ENCODE results near the gene MAGI1. TPM values are rescaled to one million over a fixed set of nuclear protein-coding genes. Genes with fewer than 3 reads are reported as not detected.

MAGI1 gene
- polyA plus RNA-seq, 1 experiment: 14.2 TPM

DNA sequence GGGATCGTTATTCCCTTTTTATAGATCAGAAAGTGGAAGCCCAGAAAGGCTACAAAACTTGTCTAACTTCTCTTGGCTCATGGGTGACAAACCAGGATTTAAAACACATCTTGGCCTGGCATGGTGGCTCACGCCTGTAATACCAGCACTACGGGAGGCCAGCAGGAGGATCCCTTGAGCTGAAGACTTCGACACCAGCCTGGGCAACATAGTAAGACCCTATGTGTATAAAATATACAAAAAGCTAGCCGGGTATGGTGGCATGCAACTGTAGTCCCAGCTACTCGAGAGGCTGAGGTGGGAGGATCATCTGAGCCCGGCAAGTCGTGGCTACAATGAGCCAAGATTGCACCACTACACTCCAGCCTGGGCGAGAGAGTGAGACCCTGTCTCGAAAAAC lies 479.1 kb downstream of the MAGI1 start:
- no peak for DNase-seq (ENCODE audit: low read depth, low spot score)
- ChIA-PET POLR2A (no interaction called here), CTCF (interaction anchor here (1.4 kb wide), 1 partner anchor 11 kb away, joined by 4 read pairs; no protein-coding TSS in a partner anchor)
- H3K27ac ChIP-seq (ENCODE audit: low read depth, low read length): no peak overlapping the region
- no peaks in the 10 kb centered on the region for H3K9me3 ChIP-seq (ENCODE audit: control insufficient read depth, insufficient read depth, low read length)
- H3K4me3 ChIP-seq (ENCODE audit: low read depth, low read length): no peak overlapping the region
- TF ChIP-seq, protein P1, sequence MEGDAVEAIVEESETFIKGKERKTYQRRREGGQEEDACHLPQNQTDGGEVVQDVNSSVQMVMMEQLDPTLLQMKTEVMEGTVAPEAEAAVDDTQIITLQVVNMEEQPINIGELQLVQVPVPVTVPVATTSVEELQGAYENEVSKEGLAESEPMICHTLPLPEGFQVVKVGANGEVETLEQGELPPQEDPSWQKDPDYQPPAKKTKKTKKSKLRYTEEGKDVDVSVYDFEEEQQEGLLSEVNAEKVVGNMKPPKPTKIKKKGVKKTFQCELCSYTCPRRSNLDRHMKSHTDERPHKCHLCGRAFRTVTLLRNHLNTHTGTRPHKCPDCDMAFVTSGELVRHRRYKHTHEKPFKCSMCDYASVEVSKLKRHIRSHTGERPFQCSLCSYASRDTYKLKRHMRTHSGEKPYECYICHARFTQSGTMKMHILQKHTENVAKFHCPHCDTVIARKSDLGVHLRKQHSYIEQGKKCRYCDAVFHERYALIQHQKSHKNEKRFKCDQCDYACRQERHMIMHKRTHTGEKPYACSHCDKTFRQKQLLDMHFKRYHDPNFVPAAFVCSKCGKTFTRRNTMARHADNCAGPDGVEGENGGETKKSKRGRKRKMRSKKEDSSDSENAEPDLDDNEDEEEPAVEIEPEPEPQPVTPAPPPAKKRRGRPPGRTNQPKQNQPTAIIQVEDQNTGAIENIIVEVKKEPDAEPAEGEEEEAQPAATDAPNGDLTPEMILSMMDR (IDR thresholded peaks at IDR 0.05; ENCODE audit: low read depth, low read length): no peak
- no peaks in the 10 kb centered on the region for H3K27me3 ChIP-seq (ENCODE audit: control insufficient read depth, insufficient read depth, low read length)

GRCh38 chr3:65558826-65559225 lies 479.9 kb downstream of the MAGI1 start:
- CTCF ChIA-PET: interaction anchor here (1.4 kb wide), 1 partner anchor 11 kb away, joined by 4 read pairs; no protein-coding TSS in a partner anchor
- Histone ChIP-seq H3K27ac (ENCODE audit: low read depth, low read length) (no peak overlapping the region), H3K27me3 (ENCODE audit: control insufficient read depth, insufficient read depth, low read length) (no peaks in the 10 kb centered on the region), H3K4me3 (ENCODE audit: low read depth, low read length) (no peak overlapping the region), H3K9me3 (ENCODE audit: control insufficient read depth, insufficient read depth, low read length) (no peaks in the 10 kb centered on the region)
- POLR2A ChIA-PET: no interaction called here
- TF ChIP-seq, protein P1 (IDR thresholded peaks at IDR 0.05; ENCODE audit: low read depth, low read length): no peak
- no peak for DNase-seq (ENCODE audit: low read depth, low spot score)

DNA sequence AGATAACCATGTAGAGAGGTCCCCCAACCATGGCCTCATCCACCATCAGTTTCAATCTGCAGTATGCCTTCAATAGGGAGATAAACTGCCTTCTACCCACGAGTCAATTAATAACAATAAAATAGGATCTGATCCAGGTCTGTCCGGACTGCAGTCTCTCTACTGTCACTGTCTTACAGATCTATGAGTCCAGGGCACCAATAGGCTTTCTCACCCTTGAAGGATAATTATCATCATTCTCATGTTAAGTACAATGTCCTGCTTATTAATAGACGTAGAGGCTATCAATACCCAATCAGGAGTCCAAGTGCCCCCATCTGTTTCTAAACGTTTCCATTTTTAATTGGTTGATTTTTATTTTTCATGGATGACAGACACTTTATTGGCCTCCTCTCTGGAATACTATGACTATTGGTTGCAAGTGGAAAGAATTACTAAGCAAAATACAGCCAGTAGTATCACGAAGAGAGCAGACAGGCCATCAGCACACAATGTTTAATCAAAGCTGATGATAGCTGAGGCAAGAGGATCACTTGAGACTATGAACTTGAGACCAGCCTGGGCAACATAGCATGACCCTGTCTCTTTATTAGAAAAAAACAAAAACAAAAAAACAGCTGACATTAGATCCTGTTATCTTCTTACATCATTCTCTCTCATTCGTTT lies 480.7 kb downstream of the MAGI1 start:
- Histone ChIP-seq H3K9me3 (ENCODE audit: control insufficient read depth, insufficient read depth, low read length) (no peaks in the 10 kb centered on the region), H3K4me3 (ENCODE audit: low read depth, low read length) (no peak overlapping the region), H3K27ac (ENCODE audit: low read depth, low read length) (no peak overlapping the region), H3K27me3 (ENCODE audit: control insufficient read depth, insufficient read depth, low read length) (no peaks in the 10 kb centered on the region)
- POLR2A ChIA-PET: no interaction called here
- TF ChIP-seq, protein P1 (IDR thresholded peaks at IDR 0.05; ENCODE audit: low read depth, low read length): no peak
- CTCF ChIA-PET: no interaction called here
- DNase-seq (ENCODE audit: low read depth, low spot score): no peak

- H3K4me3 ChIP-seq (ENCODE audit: low read depth, low read length): no peak overlapping the region
- H3K9me3 ChIP-seq (ENCODE audit: control insufficient read depth, insufficient read depth, low read length): no peaks in the 10 kb centered on the region
- TF ChIP-seq, protein P1 (IDR thresholded peaks at IDR 0.05; ENCODE audit: low read depth, low read length): no peak
- POLR2A ChIA-PET: no interaction called here
- no peaks in the 10 kb centered on the region for H3K27me3 ChIP-seq (ENCODE audit: control insufficient read depth, insufficient read depth, low read length)
- CTCF ChIA-PET: no interaction called here
- no peak overlapping the region for H3K27ac ChIP-seq (ENCODE audit: low read depth, low read length)
- no peak for DNase-seq (ENCODE audit: low read depth, low spot score)
These were observed 481.7 kb downstream of the MAGI1 start for GRCh38 chr3:65556934-65557577.

DNA sequence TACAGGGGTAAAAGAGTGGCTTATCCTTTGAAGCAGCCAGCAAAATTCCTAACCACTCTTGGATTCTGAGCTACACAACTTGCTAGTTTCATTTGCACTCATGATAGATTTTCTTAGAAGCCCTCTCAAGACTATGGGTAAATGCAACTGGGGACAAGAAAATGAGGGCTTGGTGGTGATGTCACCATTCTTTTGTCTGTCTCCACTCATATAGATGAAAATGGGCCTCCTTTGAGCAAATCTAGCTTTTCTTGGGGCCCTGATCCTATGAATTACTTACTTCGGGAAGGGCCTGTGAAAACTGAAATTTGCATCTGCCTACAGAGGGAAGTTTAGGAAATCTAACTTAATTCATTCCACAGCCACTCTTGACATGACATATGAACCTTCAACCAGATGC lies 486.3 kb downstream of the MAGI1 start:
- CTCF ChIA-PET: no interaction called here
- POLR2A ChIA-PET: interaction anchor here (0.7 kb wide), 1 partner anchor 82 kb away, joined by 3 read pairs; no protein-coding TSS in a partner anchor
- TF ChIP-seq, protein P1 (IDR thresholded peaks at IDR 0.05; ENCODE audit: low read depth, low read length): no peak
- Histone ChIP-seq H3K4me3 (ENCODE audit: low read depth, low read length) (no peak overlapping the region), H3K27me3 (ENCODE audit: control insufficient read depth, insufficient read depth, low read length) (no peaks in the 10 kb centered on the region), H3K9me3 (ENCODE audit: control insufficient read depth, insufficient read depth, low read length) (no peaks in the 10 kb centered on the region), H3K27ac (ENCODE audit: low read depth, low read length) (no peak overlapping the region)
- no peak for DNase-seq (ENCODE audit: low read depth, low spot score)
